Measurements from ENCODE around the gene SLC16A14. TPM values are rescaled to one million over a fixed set of nuclear protein-coding genes. Genes with fewer than 3 reads are reported as not detected.

Gene SLC16A14
- total RNA-seq: 0.22 and 0.23 TPM in 2 replicates
- 0.30 and 0.35 TPM in 2 replicates for polyA plus RNA-seq
- 0.27 and 0.31 TPM in 2 replicates for polyA plus RNA-seq (2011; cell fraction: cytosol; rRNA removed)
- 0.17 and 0.28 TPM in 2 replicates for polyA plus RNA-seq (2011; cell fraction: nucleus; rRNA removed)
- 0.05 and 0.12 TPM in 2 replicates for polyA plus RNA-seq (2012)
- 0.28 and 1.3 TPM in 2 replicates for polyA minus RNA-seq
- polyA minus RNA-seq (2011; cell fraction: cytosol; rRNA and poly(A)+ RNA removed): not detected
- 0.14 and 0.34 TPM in 2 replicates for polyA minus RNA-seq (2011; cell fraction: nucleus; rRNA and poly(A)+ RNA removed)
- Bru-seq, nascent RNA: percentile 19 among the genes with signal in this experiment
- BruChase-seq, experiment 1, labeled RNA remaining after a 6-hour chase: percentile 20 among the genes with signal in this experiment
- percentile 25 among the genes with signal in this experiment for BruChase-seq, experiment 2, labeled RNA remaining after a 2-hour chase
- long read RNA-seq, partial matches to known transcripts: 0 of 2 reads
- long read RNA-seq, other reads (novel, unspliced or antisense): 1 of 2 reads

- no peak within 1 kb of the TSS for H3K9ac ChIP-seq (replicated peaks; ENCODE audit: extremely low read depth, insufficient read depth, low read length)
- peaks cover 7% of the 10 kb centered on the region for H3K4me1 ChIP-seq (ENCODE audit: control insufficient read depth, extremely low read depth, insufficient read depth, low read length)
- CTCF ChIA-PET: interaction anchor here (1.3 to 4.3 kb wide), 15 partner anchors 9 to 544 kb away, joined by 3 to 127 read pairs (median 21); no protein-coding TSS in a partner anchor
- peak within 1 kb of the TSS; percentile 90 for H2AFZ ChIP-seq (ENCODE audit: low read depth, low read length)
- no TSS peak for BruUV-seq (replicated peaks)
- no peaks in the 10 kb centered on the region for H3K9me1 ChIP-seq (replicated peaks; ENCODE audit: control insufficient read depth, extremely low read depth, insufficient read depth, low read length)
- H3K27ac ChIP-seq (ENCODE audit: insufficient read depth, low read depth, low read length): no peak within 1 kb of the TSS
- H3K4me3 ChIP-seq (replicated peaks in 1 of 3; ENCODE audit: insufficient read depth in 1 of 3, low read depth in 1 of 3, low read length in 3 of 3): peak within 1 kb of the TSS; percentile 39 to 45 (median 44)
- no peaks in the 10 kb centered on the region for H4K20me1 ChIP-seq (replicated peaks; ENCODE audit: control insufficient read depth, extremely low read depth, insufficient read depth, low read length)
- H3K9me3 ChIP-seq (replicated peaks; ENCODE audit: control insufficient read depth, insufficient read depth, low read length): no peaks in the 10 kb centered on the region
- dilution Hi-C loops (cut with MboI; ENCODE audit: extremely low pct_ligation_motif_present, low sequenced_read_pairs): no loop called here
- H3K36me3 ChIP-seq (ENCODE audit: control insufficient read depth in 2 of 2, extremely low read depth in 1 of 2, insufficient read depth in 2 of 2, low read length in 2 of 2): no peaks in the 10 kb centered on the region
- peak; percentile 18 to 35 for TF ChIP-seq CTCF (IDR thresholded peaks at IDR 0.05; ENCODE audit: extremely low read depth in 1 of 2, insufficient read depth in 1 of 2, low read depth in 1 of 2, low read length in 2 of 2)
- no peak for TF ChIP-seq JUN (IDR thresholded peaks at IDR 0.05; ENCODE audit: borderline replicate concordance, insufficient read depth, insufficient read length, low read depth)
- no peak for TF ChIP-seq GATA2 (IDR thresholded peaks at IDR 0.05; ENCODE audit: insufficient read depth, insufficient read length, low read depth, low read length)
- peak within 1 kb of the TSS; percentile 90 for H3K4me2 ChIP-seq (ENCODE audit: insufficient read depth, low read length)
- DNase-seq (ENCODE audit: low read depth, low spot score) (peak; percentile 58), FAIRE-seq (peak; percentile 72)
- peaks cover 1 to 7% of the 10 kb centered on the region in 2 experiments for H3K27me3 ChIP-seq (ENCODE audit: control insufficient read depth in 2 of 2, insufficient read depth in 2 of 2, low read length in 2 of 2)
- POLR2A ChIA-PET: no interaction called here
- intact Hi-C loops (cut with micrococcal nuclease): loop anchor here (1.0 to 5.0 kb wide), 4 partner anchors 60 to 344 kb away; no protein-coding TSS in a partner anchor
- no peaks in the 10 kb centered on the region for H3K79me2 ChIP-seq (ENCODE audit: control insufficient read depth, insufficient read depth, low read length)
Measured at GRCh38 chr2:230068651-230069055, at the start of gene SLC16A14. Gene SLC16A14, minus strand, starts transcription at chr2:230068924. Its CDS starts 9,572 bp downstream, at chr2:230059352.
